H1 (cell line): ENCODE data around the gene SPATS2. TPM values are rescaled to one million over a fixed set of nuclear protein-coding genes. Genes with fewer than 3 reads are reported as not detected.

Experiments
- CTCF ChIA-PET: fragments of 300-600 bp; sonication (Branson Sonifier 250); formaldehyde crosslinking; loops from one replicate; lab custom pipeline; 2021; ENCODE audit not compliant: partially characterized antibody; lab: Charles Lee
- POLR2A ChIA-PET: fragments of 300-600 bp; sonication (Branson Sonifier 250); formaldehyde crosslinking; loops from one replicate; lab custom pipeline; 2021; ENCODE audit warnings: inconsistent platforms; ENCODE audit not compliant: partially characterized antibody; lab: Charles Lee
- DNase-seq, 2 experiments: peaks; one replicate each; pipeline versions ENCODE4 v3.0.0 to v3.0.0-alpha.2; 2010 to 2022; ENCODE audit warnings: low spot score in 2 of 2, low read depth in 1 of 2, mixed read lengths in 1 of 2
- FAIRE-seq: peaks from 2 replicates; lab custom pipeline; 2011; peaks lifted over from hg19 to GRCh38; lab: Jason Lieb, UNC
- H2AFZ ChIP-seq: 2 replicates; pipeline ENCODE4 v1.8.1; 2012; ENCODE audit warnings: low read length, inconsistent platforms
- H2AK5ac ChIP-seq: 2 replicates; pipeline ENCODE4 v1.6.1; 2013; ENCODE audit warnings: low read depth, low read length
- H2BK120ac ChIP-seq: replicated peaks from 2 replicates; pipeline ENCODE3; 2013; ENCODE audit warnings: low read depth, low read length, inconsistent platforms
- H2BK12ac ChIP-seq: 2 replicates; pipeline ENCODE4 v1.6.1; 2013; ENCODE audit warnings: low read depth, low read length
- H2BK15ac ChIP-seq: 2 replicates; pipeline ENCODE4 v1.6.1; 2013; ENCODE audit warnings: low read length
- H2BK20ac ChIP-seq: 2 replicates; pipeline ENCODE4 v1.6.1; 2013; ENCODE audit warnings: low read length
- H2BK5ac ChIP-seq: 2 replicates; pipeline ENCODE4 v1.6.1; 2013; ENCODE audit warnings: low read depth, low read length
- H3K14ac ChIP-seq: 2 replicates; pipeline ENCODE4 v1.6.1; 2013; ENCODE audit warnings: inconsistent platforms; ENCODE audit not compliant: insufficient read length
- H3K18ac ChIP-seq: 2 replicates; pipeline ENCODE4 v1.6.1; 2013; ENCODE audit warnings: low read length; ENCODE audit errors: extremely low read depth
- H3K23ac ChIP-seq: 2 replicates; pipeline ENCODE4 v1.6.1; 2013; ENCODE audit warnings: inconsistent platforms; ENCODE audit not compliant: insufficient read length
- H3K23me2 ChIP-seq: 2 replicates; pipeline ENCODE4 v1.6.1; 2013; ENCODE audit warnings: low read depth, low read length
- H3K27ac ChIP-seq: 2 replicates; pipeline ENCODE4 v1.6.1; 2011; ENCODE audit warnings: low read depth, low read length, inconsistent platforms
- H3K27me3 ChIP-seq, 4 experiments: replicated peaks in 1 of 4; 1 replicate in 1 of 4; 2 replicates in 3 of 4; pipeline versions ENCODE4 v1.6.1 to v1.8.1; 2011 to 2013; ENCODE audit warnings: low read length in 3 of 4, mild to moderate bottlenecking in 3 of 4, inconsistent platforms in 2 of 4, mixed read lengths in 2 of 4, moderate library complexity in 1 of 4; ENCODE audit not compliant: control insufficient read depth in 3 of 4, insufficient read depth in 3 of 4; ENCODE audit errors: extremely low read depth in 1 of 4
- H3K36me3 ChIP-seq, 4 experiments: 2 replicates each; pipeline versions ENCODE4 v1.6.1 to v1.8.1; 2011 to 2013; ENCODE audit warnings: mild to moderate bottlenecking in 4 of 4, low read length in 3 of 4, moderate library complexity in 2 of 4, control low read depth in 1 of 4, inconsistent platforms in 1 of 4; ENCODE audit not compliant: insufficient read depth in 4 of 4, control insufficient read depth in 2 of 4
- H3K4ac ChIP-seq: replicated peaks from 2 replicates; pipeline ENCODE3; 2013; ENCODE audit warnings: low read length, low read depth, mixed read lengths, inconsistent platforms; ENCODE audit not compliant: insufficient read length
- H3K4me1 ChIP-seq, 4 experiments: replicated peaks in 1 of 4; 1 replicate in 1 of 4; 2 replicates in 3 of 4; pipeline versions ENCODE4 v1.6.1 to v1.8.1; 2011 to 2013; ENCODE audit warnings: low read length in 3 of 4, inconsistent platforms in 2 of 4, mixed read lengths in 1 of 4; ENCODE audit not compliant: insufficient read depth in 4 of 4, control insufficient read depth in 3 of 4
- H3K4me2 ChIP-seq, 2 experiments: 2 replicates each; pipeline versions ENCODE4 v1.6.1 to v1.8.1; 2011 to 2013; ENCODE audit warnings: low read depth in 2 of 2, low read length in 2 of 2, control low read depth in 1 of 2, inconsistent platforms in 1 of 2, mild to moderate bottlenecking in 1 of 2; ENCODE audit not compliant: insufficient read depth in 1 of 2
- H3K4me3 ChIP-seq, 4 experiments: fragments of 200-600, 300-600 bp in 1 of 4; sonication (generic), shearing (Covaris generic), sonication (Bioruptor Twin) in 1 of 4; 2 replicates each; pipeline versions ENCODE4 v1.5.1 to v1.8.1; 2011 to 2016; ENCODE audit warnings: low read length in 4 of 4, low read depth in 3 of 4, control low read depth in 2 of 4, inconsistent platforms in 2 of 4, mild to moderate bottlenecking in 2 of 4, mixed read lengths in 1 of 4, moderate library complexity in 1 of 4; ENCODE audit not compliant: insufficient read depth in 2 of 4; ENCODE audit errors: extremely low read depth in 1 of 4
- H3K56ac ChIP-seq: replicated peaks from 2 replicates; pipeline ENCODE3; 2013; ENCODE audit warnings: low read depth, mild to moderate bottlenecking, mixed read lengths, low read length, inconsistent platforms; ENCODE audit not compliant: insufficient read length
- H3K79me1 ChIP-seq: 2 replicates; pipeline ENCODE4 v1.6.1; 2013; ENCODE audit warnings: low read depth, low read length, control low read depth
- H3K79me2 ChIP-seq, 2 experiments: 2 replicates each; pipeline versions ENCODE4 v1.6.1 to v1.8.1; 2012 to 2013; ENCODE audit warnings: low read length in 2 of 2, mild to moderate bottlenecking in 2 of 2, inconsistent platforms in 1 of 2; ENCODE audit not compliant: insufficient read depth in 2 of 2, control insufficient read depth in 1 of 2
- H3K9ac ChIP-seq, 4 experiments: replicated peaks in 1 of 4; 1 replicate in 1 of 4; 2 replicates in 3 of 4; pipeline versions ENCODE4 v1.6.1 to v1.8.1; 2011 to 2013; ENCODE audit warnings: low read depth in 3 of 4, low read length in 3 of 4, control low read depth in 2 of 4, mild to moderate bottlenecking in 2 of 4, moderate library complexity in 2 of 4, inconsistent platforms in 1 of 4; ENCODE audit errors: extremely low read depth in 1 of 4
- H3K9me3 ChIP-seq, 2 experiments: 2 replicates each; pipeline versions ENCODE4 v1.6.1 to v1.8.1; 2012 to 2013; ENCODE audit warnings: mild to moderate bottlenecking in 2 of 2, moderate library complexity in 2 of 2, control low read depth in 1 of 2, inconsistent platforms in 1 of 2, low read depth in 1 of 2, low read length in 1 of 2, mixed read lengths in 1 of 2; ENCODE audit not compliant: insufficient read depth in 2 of 2
- H4K20me1 ChIP-seq, 2 experiments: replicated peaks in 1 of 2; 2 replicates each; pipeline versions ENCODE3 to v1.8.1; 2011 to 2013; ENCODE audit warnings: inconsistent platforms in 2 of 2, low read length in 2 of 2, mild to moderate bottlenecking in 1 of 2; ENCODE audit not compliant: insufficient read depth in 2 of 2, control insufficient read depth in 1 of 2
- H4K5ac ChIP-seq: 2 replicates; pipeline ENCODE4 v1.6.1; 2013; ENCODE audit warnings: low read length, low read depth, mixed read lengths, inconsistent platforms; ENCODE audit not compliant: insufficient read length
- H4K8ac ChIP-seq: 2 replicates; pipeline ENCODE4 v1.8.0; 2013; ENCODE audit warnings: mild to moderate bottlenecking, moderate library complexity, low read length, inconsistent platforms; ENCODE audit not compliant: insufficient read depth; ENCODE audit errors: extremely low read depth
- H4K91ac ChIP-seq: replicated peaks from 2 replicates; pipeline ENCODE3; 2013; ENCODE audit warnings: low read length, mixed read lengths, inconsistent platforms; ENCODE audit not compliant: insufficient read length
- CHD1 ChIP-seq: IDR thresholded peaks from 2 replicates; pipeline ENCODE4 v1.6.1; 2012; ENCODE audit warnings: low read depth, low read length, improper control_type of control experiment
- HDAC2 ChIP-seq, 2 experiments: fragments of 300-600 bp in 1 of 2; sonication (generic) in 1 of 2; IDR thresholded peaks; 2 replicates each; pipeline ENCODE4 v1.6.1; 2011 to 2012; ENCODE audit warnings: low read depth in 2 of 2, low read length in 2 of 2, mild to moderate bottlenecking in 2 of 2, moderate library complexity in 2 of 2, borderline replicate concordance in 1 of 2, inconsistent platforms in 1 of 2
- SIX5 ChIP-seq: IDR thresholded peaks from 2 replicates; pipeline ENCODE4 v1.6.1; 2011; ENCODE audit warnings: mild to moderate bottlenecking, low read depth, low read length
- TEAD4 ChIP-seq: IDR thresholded peaks from 2 replicates; pipeline ENCODE4 v1.6.1; 2012; ENCODE audit warnings: low read depth, low read length, inconsistent platforms, mixed read lengths
- YY1 ChIP-seq: IDR thresholded peaks from 2 replicates; pipeline ENCODE4 v1.6.1; 2011; ENCODE audit warnings: low read depth, mild to moderate bottlenecking, low read length
- WGBS, 2 experiments: shearing (Covaris generic) in 1 of 2; methylation state at CpG; one replicate each; pipeline versions ENCODE4 v1.1.6 to v1.1.7; 2013 to 2015; ENCODE audit warnings: low lambda C conversion rate in 2 of 2, mixed read lengths in 2 of 2, inconsistent platforms in 1 of 2, low coverage in 1 of 2, missing lambda C conversion rate in 1 of 2; ENCODE audit not compliant: insufficient replicate concordance in 2 of 2, insufficient coverage in 1 of 2, insufficient read length in 1 of 2; ENCODE audit errors: extremely low coverage in 1 of 2, missing lambda C conversion rate in 1 of 2; 5-methylcytosine and 5-hydroxymethylcytosine counted together
- polyA plus RNA-seq, 7 experiments: library from polyadenylated mRNA; depleted of rRNA in 3 of 7; stranded (reverse) in 5 of 7; unstranded in 2 of 7; fragments of >200 nt in 5 of 7; fragments of 200-250 nt in 2 of 7; gene quantifications; 1 replicate in 5 of 7; 2 replicates in 1 of 7; 4 replicates in 1 of 7; pipeline versions ENCODE4 v1.2.1 to v1.2.3, GENCODE V29; 2011 to 2013; ENCODE audit warnings: missing spikeins in 2 of 7, mixed read lengths in 2 of 7
- total RNA-seq: library from RNA; stranded (reverse); fragmentation: NEBNext Ultra II Directional; extraction: Animal tissue kit (Norgen Biotek cat#: 25700); gene quantifications from 2 replicates; pipeline ENCODE4 v1.2.1, GENCODE V29; 2021

The SPATS2 gene
- total and polyA plus RNA-seq, 2 of the 8 experiments (the other 6 are each of a cell fraction or from before 2014, with no cell fraction given) = 19.2 to 24.5 TPM

- CTCF ChIA-PET = interaction anchor here (1.1 to 3.3 kb wide), 8 partner anchors 21 to 150 kb away, joined by 3 to 21 read pairs (median 3); no protein-coding TSS in a partner anchor
- H3K27ac ChIP-seq = no peak overlapping the region
- FAIRE-seq = peak; percentile 19
Observed at GRCh38 chr12:49482095-49483051, 115.1 kb downstream of the SPATS2 start.

More at GRCh38 chr12:49482095-49483051, 115.1 kb downstream of the SPATS2 start:
- Histone ChIP-seq H2BK12ac (no peak overlapping the region; the same call in 1 of the 2 replicates), H2AK5ac (0 out of 2 replicates have a peak overlapping the region, but pooled peaks have one; percentile 28), H3K23ac (no peak overlapping the region), H3K79me1 (no peaks in the 10 kb centered on the region; the same call in 1 of the 2 replicates), H2AFZ (no peak overlapping the region), H4K8ac (no peak overlapping the region), H3K9me3 (no peaks in the 10 kb centered on the region), H3K36me3 (no peaks in the 10 kb centered on the region), H4K20me1 (no peaks in the 10 kb centered on the region), H2BK20ac (0 out of 2 replicates have a peak overlapping the region, but pooled peaks have one; percentile 22), H2BK120ac (peak overlapping the region; percentile 54), H3K23me2 (no peaks in the 10 kb centered on the region), H4K91ac (peak overlapping the region; percentile 81), H3K4me2 (no peak overlapping the region; a peak in 1 of 4 replicates), H3K4me1 (peaks cover 7 to 22% (median 15%) of the 10 kb centered on the region in 4 experiments), H4K5ac (no peak overlapping the region), H3K4me3 (no peak overlapping the region), H3K56ac (no peak overlapping the region), H3K79me2 (no peaks in the 10 kb centered on the region), H3K14ac (no peak overlapping the region), H2BK15ac (0 out of 2 replicates have a peak overlapping the region, but pooled peaks have one; percentile 8), H3K4ac (no peak overlapping the region), H2BK5ac (peak overlapping the region; percentile 66; the same call in 1 of the 2 replicates), H3K9ac (no peak overlapping the region), H3K27me3 (no peaks in the 10 kb centered on the region), H3K18ac (no peak overlapping the region)
- 71% methylated on average over 6 of the region's 6 CpGs; no CpG with 5 or more reads in 1 of the 2 experiments for WGBS, 2 experiments
- DNase-seq = no peak
- no peak for TF ChIP-seq HDAC2 (IDR thresholded peaks at IDR 0.05; ENCODE audit: borderline replicate concordance in 1 of 2, low read depth in 2 of 2, low read length in 2 of 2)
- no peak for TF ChIP-seq YY1
- TF ChIP-seq TEAD4 = peak; percentile 76; the same call in 1 of the 2 replicates
- TF ChIP-seq SIX5 = 0 out of 2 replicates have a peak, but pooled peaks have one; percentile 5
- no peak for TF ChIP-seq CHD1
- POLR2A ChIA-PET = interaction anchor here (0.9 to 1.5 kb wide), 3 partner anchors 8 to 115 kb away, joined by 3 read pairs; partner anchors contain the start of gene SPATS2
